GM19035 (cell line): ENCODE results near the gene IL17REL.

Experiments used
- ATAC-seq: cut with Tn5 transposase; IDR thresholded peaks from one replicate; pipeline ENCODE4 v1.9.1; 2021; ENCODE audit not compliant: unreplicated experiment

The IL17REL gene

DNA sequence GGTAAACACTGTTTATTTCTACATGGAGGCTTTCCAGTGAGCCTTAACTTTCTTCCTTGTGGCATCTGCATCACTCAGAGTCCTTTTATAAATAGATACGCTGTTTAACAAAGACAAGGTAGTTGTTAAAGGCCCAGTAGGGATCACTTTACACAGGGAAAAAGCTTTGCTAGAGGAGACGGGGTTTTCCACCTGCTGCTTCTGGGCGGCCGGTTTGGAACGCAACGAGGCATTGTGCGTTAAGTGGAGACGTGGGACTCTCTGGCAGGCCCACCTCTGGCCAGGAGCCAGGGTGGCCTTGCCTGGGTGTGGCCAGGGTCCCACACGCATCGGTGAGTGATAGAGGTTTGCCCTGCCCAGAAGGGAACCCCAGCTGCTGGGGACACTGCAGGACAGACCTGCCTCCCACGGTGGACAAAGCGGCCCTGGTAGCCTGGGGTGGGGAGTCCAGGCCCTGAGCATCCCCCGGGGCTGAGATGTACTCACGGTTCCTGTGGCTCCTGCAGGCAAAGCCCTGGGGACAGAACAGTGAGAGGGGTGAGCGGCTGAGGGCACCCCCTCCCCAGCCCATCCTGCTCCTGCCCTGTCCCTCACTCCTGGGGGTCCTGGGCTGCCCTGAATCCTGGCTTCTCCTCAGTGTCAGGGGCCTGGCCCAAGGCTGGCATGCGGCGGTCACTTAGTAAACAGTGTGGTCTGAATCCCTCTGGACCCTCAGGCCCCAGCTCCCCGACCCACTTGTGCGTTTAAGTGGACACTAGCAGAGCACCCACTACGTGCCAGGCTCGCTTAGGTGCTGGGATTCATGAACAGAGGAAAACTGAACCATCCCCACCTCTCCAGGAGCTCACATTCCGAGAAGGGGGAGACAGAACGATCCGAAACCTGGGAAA is 4.2 kb downstream of the IL17REL start:
- ATAC-seq = no peak

DNA sequence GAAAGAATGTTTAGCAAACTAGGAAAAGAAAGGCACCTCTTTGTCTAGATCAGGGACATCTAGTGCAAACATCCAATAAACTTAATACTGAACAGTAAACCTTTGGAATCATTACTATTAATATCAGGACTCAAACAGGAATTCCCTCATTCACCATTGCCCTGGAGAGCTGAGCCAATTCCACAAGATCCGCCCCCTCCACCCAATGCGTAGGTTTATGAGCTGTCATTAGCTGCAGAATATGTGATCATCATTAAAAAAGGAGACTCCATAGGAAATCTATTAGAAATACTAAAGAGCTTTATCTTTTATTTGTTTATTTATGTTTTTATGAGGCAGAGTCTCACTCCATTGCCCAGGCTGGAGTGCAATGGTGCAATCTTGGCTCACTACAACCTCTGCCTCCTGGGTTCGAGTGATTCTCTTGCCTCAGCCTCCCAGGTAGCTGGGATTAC is 5.5 kb downstream of the IL17REL start:
- no peak for ATAC-seq

DNA sequence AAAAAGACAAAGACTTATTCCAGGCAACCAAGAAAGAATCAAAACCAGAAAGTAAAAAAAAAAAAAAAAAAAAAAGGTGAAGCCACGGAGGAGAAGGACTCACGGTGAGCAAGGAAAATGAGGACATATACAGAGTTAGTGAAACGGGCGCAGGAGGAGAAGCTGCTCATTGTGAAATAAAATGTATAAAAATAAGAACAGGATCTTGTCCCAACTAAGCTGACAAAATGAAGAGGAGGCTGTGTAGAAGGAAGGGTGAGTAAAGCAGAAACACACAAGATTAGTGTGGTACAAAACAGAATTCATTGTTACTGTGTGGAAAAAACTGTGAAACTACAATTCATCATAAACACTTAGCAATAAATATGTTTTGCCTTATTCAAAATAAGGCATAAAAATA is 7.6 kb downstream of the IL17REL start:
- no peak for ATAC-seq

DNA sequence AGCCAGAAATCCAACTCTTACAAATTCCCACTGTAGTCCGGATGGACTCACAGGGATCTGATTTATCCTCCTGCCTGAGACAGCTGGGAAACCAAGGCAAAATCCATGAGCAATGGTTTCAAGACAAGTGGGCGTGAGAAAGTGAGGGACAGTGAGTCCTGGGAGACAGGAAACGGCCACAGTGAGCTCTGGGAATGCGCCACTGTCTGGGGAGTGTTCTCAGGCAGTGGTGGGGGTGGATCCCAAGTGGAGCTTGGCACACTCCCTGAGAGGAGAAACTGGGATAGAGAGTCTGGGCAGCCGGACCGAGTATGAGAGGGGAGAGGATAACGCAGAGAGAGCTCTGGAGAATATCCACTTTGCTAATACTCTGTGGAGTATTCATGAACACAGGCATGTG is 9.8 kb downstream of the IL17REL start:
- ATAC-seq = no peak

DNA sequence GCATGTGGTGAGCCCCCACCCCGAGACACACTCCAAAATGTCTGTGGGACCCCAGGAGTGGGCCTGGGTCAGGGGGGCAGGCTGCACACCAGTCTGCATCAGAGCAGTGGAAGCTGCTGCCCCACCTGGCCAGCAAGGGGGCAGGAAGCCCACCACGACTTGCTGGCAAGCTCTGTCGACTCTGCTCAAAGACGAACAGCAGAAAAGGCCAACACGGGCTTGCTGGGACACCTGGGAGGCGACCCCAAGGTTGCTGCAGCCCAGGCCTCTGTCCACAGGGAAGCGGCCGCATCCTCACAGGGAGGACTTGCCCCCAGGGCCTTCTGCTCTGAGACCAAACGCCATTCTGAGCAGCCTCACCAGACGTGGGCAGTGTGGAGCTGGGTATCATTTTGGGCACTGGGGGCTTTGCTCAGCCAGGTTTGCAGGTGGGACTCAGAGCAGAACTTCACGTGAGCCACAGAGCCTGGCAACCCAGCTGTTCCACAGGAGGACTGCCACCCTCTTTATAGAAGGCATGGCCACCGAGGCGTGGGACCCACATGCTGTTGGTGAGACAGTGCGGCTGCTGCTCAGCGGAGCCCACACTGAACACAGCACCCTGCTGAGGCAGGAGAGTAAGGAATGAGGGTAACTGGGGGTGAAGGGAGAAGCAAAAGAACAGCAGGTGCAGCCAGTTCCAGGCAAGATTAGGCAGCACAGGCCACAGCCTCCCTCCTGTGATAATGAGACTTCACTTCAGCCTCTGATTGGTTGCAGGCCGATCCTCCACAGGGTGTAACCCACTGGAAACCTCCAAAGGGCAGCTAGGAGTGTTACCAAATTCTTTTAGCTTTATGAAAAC is 11.0 kb downstream of the IL17REL start:
- ATAC-seq = no peak

DNA sequence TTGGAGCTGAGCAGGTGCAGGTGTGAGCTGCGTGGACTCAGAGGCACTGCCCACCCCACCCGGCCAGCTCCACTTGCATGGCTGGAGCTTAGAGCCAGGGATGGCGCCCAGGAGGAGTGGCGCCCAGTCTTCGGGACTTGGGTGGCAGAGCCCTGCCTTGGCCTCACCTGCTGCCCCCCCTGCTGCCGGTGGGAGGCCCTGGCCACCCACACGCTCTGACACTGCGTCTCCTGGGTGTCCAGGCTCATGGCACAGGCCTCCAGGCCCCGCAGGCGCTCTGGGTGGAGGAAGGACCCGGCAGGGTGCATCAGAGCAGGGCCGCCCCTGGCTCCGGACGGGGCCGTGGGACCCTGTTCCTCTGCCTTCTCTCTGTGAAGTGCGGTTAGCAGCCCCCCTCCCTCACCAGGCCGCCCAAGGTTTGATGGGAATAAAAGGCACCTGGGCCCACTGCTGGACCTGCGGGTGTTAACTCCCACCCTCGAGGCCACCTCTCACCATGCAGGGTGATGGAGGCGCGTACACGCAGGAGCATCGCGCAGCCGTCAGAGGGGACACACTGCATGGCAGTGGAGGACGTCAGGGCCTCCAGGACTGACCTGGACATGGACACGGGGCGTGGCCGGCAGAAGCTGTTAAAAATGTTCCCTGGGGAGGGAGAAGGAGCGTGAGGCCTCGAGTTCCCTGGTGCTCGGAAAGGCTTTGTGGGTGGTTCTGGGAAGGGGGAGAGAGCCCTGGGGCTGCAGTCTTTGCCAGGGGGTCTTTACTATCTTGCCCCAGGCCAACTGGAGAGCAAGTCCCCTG is 11.8 kb downstream of the IL17REL start:
- ATAC-seq = no peak

DNA sequence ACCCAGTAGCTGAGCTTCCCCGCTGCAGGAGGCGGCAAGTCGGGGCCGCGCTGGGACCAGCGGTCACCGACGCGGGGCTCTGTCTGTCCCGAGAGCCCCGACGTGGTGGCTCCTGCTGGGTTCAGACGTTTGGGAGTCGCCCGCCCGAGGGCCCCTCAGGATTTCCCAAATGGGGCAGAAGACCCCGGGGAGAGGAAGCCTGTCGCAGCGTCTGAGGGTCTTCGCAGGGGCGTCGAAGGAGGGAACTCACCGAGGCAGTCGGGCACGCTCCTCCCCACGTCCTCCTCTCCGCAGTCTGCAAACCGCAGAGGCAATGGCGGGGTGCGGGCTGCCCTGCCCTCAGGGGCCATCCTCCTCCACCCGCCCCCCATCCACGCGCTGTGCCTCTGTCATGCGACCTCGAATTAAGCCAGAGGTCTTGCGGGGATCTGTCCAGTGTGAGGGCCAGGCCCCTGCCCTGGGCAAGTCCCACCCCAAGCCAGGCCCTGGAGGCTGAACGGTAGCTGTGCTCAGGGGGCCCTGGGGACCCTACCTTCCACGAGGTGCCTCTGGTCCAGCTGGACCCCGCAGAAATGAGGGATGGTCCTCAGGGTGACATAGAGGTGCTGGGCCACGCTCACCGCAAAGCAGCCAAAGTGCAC is 12.5 kb downstream of the IL17REL start:
- no peak for ATAC-seq

DNA sequence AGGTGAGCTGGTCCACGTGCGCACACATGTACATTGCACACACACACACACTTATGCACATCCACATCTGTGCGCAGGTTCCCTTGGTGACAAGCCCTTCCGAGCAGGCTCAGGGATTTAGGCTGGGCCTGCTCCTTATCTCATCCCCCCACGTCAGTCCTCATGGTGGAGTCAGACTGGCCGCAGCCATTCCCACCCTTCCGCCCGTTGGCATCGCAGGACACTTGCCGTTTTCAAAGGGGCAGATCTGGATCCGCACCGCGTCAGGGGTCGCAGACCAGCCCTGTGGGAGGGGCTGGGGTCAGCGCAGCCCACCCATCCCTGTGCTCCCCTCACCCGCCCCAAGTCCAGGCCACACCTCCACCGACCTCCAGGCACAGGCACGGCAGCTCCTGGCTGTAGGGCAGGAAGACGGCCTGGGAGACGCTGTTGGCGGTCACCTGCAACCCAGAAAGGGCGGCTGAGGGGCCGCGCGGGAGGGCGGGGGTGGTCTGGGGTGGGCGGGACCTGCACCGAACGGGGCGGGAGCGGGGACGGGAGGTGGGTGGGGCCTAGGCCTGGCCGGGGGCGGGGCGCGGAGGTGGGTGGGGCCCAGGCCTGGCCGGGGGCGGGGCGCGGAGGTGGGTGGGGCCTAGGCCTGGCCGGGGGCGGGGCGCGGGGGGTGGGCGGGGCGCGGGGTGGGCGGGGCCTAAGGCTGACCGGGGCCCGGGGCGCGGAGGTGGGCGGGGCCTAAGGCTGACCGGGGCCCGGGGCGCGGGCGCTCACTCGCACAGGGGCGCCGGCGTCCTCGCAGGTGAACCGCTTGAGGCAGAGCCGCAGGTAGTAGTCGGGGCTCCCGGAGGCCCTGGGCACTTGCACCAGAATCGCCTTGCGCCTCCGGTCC is 13.3 kb downstream of the IL17REL start:
- ATAC-seq = no peak

DNA sequence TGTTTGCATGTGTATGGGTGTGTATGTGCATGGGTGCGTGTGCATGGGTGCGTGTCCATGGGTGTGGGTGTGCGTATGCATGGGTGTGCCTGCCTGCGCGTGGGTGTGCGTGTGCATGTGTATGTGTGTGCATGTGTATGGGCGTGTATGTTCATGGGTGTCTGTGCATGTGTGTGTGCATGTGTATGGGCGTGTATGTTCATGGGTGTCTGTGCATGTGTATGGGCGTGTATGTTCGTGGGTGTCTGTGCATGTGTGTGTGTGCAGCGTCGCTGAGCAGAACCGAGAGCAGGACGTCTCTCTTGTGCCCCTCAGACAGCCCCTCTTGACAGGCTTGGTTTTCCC is 13.9 kb downstream of the IL17REL start:
- ATAC-seq = no peak

DNA sequence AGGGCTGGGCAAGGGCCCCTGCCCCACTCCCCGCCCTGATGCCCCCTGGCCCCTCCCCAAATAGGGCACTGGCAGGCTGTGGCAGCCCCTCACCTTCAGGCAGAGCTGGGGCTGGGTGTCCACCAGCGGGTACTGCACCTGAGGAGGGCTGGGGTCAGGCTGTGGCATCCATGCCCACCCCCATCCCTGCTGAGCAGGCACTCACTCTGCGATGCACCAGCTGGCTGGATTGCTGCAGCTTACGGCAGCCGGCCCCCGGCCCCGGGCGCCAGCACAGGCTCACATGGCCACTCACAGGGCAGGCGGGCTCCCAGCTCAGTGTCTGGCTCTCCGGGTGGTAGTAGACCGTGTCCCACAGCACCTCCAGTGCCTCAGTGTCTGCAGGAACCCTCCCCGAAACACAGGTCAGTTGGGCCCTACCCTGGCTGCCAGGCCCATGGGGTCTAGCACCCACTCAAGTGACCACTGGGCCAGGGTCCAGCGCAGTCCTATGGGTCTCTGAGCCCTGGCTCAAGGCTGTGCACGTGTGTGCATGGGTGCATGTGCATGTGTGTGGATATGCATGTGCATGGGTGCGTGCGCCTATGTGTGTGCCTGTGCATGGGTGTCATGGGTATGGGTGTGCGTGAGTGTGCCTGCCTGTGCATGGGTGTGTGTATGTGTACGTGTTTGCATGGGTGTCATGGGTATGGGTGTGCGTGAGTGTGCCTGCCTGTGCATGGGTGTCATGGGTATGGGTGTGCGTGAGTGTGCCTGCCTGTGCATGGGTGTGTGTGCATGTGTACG is 14.4 kb downstream of the IL17REL start:
- ATAC-seq = no peak

DNA sequence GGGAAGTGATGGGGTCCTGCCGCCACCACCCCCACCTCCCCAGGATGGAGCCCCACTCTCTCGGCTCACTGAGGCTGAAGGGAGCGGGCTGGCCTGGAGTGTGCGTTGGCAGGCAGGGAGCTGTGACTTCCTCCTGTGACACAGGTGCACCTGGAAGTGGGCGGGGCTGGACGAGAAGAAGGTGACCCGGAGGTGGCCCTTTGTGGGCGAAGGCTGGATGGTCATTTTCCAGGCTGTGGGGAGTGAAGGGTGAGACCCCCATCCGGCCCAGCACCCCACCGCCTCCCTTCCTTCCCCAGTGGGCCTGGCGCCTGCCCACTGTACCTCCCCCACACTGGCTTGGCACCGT is 15.3 kb downstream of the IL17REL start:
- ATAC-seq = no peak

DNA sequence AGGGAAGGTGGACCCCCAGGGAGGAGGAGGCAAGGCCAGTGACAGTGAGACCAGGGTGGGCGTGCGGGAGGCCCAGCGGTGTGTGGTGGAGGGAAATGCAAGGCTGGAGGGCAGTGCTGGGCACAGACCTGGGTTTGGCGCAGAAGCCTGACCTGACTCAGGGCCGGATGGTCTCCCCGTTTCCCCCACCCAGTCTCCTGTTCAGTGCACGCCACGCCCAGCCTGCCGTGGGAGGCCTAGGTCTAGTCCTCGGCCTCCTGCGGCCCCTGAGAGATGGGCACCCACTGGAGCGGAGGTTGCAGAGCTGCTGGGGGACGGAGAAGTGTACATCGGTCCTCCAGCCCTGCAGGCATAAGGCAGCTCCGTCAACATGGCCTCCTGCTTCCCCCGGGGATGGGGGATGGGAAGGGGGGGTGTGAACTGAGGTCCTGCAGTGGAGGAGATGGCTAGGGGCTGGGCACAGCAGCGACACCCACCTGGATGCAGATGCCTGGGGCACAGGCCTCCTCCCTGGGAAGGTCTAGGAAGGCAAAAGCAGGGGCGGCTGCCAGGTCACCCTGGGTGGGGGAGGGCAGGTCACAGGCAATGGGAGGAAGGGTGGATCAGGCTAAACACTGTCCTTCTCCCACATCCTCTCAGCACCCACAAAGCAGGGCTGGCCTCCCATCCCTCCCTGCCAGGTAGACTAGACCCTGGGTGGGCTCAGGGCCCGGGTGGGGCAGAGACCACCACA is 15.9 kb downstream of the IL17REL start:
- ATAC-seq = no peak

DNA sequence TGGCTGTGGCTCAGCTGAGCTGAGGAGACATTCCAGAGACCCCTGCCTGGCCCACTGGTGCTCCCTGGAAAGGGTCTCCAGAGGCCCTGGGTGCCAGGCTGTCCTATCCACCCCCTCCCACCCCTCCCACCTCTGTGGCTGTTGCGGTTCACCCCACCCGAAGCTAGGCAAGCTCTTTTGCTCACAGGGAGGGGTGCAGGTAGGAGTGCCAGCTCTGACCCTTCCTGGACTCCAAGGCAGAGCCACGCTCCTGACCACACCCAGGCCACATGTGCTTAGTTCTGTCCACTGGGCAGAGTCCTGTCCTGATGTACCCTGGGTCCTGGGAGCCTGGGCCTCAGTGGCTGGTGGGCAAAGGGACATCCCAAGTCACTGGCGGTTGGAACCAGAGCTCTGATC is 16.4 kb downstream of the IL17REL start:
- ATAC-seq = no peak

DNA sequence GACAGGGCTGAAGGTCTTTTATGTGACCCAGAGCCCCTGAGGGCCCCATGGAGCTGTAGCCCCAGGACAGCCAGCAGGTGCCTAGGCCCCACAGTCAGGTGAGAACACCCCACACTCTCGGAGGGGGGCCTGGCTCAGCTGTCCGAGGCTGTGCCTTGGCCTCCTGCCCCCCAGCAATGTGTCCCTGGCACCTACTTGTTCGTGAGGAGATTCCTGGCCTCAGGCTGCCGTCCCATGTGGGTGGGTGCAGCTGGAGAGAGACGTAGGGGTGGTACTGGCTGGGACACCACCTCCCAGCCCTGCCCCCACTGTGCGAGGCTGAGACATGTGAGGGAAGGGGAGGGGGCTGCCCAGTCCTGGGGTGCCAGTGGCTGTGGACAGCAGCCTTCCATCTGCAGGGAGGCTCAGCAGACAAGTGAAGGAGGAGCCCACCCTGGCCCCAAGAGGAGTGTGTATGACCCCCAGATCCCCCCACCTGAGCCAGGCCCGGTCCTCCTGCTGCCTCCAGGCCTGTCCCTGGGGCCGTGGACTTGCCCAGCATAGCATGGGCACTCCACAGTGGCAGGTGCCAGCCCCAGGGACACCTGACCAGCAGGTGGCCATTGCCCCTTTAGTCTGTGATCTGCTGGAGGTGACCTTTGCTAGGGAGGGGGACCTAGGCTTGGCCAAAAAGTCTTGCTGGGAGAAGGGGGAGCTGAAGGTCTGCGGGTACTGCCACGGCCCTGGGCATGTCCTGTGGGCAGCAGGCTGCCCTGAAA is 17.0 kb downstream of the IL17REL start:
- no peak for ATAC-seq

DNA sequence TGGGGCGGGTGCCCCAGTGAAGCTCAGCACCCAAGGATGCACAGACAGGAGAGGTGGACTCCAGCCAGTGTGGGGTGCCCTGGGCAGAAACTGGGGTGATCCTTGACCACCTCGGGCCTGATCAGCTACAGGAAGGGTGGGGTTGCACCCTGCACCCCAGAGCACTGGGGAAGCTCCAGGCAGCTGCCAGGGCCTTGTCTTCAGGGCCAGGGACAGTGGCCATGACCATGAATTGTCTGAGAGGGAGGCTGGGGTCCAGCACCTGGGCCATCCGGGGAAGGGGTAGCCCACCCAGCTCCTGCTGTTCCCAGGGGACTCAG is 17.6 kb downstream of the IL17REL start:
- ATAC-seq = no peak

DNA sequence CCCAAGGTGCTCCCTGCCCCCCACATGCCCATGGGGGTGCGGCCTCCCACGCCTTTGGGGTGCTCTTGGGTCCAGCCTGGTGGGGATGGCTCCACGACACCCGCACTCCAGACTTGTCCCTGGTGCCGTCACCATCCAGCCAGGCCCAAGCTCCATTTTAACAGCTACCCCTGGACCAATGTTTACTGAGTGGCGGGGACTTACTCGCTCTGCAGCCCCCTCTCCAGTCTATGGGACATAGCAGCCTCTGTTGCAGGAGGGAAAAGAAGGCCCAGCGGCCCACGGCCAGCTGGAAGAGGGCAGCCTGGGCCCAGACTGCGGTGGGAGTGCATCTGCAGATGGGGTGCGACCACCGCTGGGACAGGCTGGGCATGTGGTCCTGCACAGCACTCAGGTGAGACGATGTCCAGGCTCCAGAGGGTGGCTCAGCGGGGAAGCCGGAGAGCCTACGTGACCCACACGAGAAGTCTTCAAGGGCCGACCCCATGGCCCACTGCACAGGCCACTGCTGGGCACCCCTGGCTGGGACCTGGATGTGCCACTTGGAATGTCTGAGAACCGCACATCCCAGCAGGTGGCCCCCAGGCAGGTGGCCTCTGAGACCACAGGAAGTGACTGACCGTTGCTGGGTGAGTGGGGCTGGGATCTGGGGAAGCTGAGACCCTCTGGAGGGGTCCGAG is 18.1 kb downstream of the IL17REL start:
- ATAC-seq = no peak

DNA sequence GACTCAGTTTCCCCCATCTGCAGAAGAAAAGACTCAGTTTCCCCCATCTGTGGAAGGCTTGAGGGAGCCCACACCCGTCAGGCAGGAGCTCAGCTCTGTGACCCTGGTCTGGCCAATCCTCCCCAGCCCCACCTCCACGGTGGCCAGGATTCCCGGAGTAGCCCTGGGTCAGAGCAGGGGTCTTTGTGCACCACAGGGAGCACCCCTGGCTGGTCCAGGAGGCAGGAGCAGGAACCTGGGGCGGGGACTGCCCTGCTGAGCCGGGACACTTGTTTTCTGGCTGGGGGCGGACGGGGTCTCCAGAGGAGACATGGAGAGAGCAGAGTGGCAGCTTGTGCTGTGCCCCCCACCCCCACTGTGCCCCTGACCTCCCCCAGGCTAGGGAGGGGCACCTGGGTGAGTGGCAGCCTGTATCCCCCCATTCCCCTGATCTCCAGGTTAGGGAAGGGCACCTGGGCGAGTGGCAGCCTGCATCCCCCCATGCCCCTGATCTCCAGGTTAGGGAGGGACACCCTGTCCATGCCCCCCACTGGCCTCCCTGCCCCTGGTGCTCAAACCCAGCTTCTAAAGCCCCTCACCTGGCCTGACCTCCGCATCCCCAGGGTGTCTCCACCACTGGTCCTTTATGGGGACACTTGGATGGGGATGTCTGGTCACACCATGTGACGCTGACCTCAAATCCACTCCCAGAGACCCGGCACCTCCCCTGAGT is 18.8 kb downstream of the IL17REL start:
- no peak for ATAC-seq
